ENCODE results near the gene FCRL5.
"Not testable (repeated sequence)": the region's sequence is repeated elsewhere in the genome, so short reads cannot be mapped to it uniquely, and the experiment has no call there.

FCRL5 gene

DNA sequence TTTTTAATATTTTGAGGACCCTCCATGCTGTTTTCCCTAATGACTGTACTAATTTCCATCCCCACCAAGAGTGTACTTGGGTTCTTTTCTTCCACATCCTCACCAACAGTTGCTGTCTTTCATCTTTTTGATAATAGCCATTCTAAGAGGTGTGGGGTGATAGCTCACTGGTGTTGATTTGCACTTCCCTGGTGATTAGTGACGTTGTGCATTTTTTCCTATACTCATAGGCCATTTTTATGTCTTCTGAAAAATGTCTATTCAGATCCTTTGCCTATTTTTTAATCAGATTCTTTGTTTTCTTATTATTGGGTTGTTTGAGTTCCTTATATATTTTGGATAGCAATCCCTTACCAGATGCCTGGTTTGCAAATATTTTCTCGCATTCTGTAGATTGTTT is 64.2 kb downstream of the FCRL5 start:
- intact Hi-C loops (cut with micrococcal nuclease), result loop anchor here (2.0 kb wide), 1 partner anchor 295 kb away; no protein-coding TSS in a partner anchor
- H3K27me3 Mint-ChIP-seq, result peaks cover 12% of the 10 kb centered on the region
- H3K4me1 Mint-ChIP-seq (ENCODE audit: low read depth), result peaks cover 7% of the 10 kb centered on the region
- H3K27ac Mint-ChIP-seq, result no peak overlapping the region
- no peaks in the 10 kb centered on the region for H3K9me3 Mint-ChIP-seq
- H3K4me3 Mint-ChIP-seq, result no peak overlapping the region
- H3K36me3 Mint-ChIP-seq (ENCODE audit: low read depth), result no peaks in the 10 kb centered on the region

- H3K4me3 Mint-ChIP-seq, result no peak overlapping the region
- H3K27me3 Mint-ChIP-seq, result peaks cover 11% of the 10 kb centered on the region
- no peak overlapping the region for H3K27ac Mint-ChIP-seq
- H3K9me3 Mint-ChIP-seq, result no peaks in the 10 kb centered on the region
- intact Hi-C loops (cut with micrococcal nuclease), result no loop called here
- no peaks in the 10 kb centered on the region for H3K36me3 Mint-ChIP-seq (ENCODE audit: low read depth)
- peaks cover 7% of the 10 kb centered on the region for H3K4me1 Mint-ChIP-seq (ENCODE audit: low read depth)
These were observed 64.8 kb downstream of the FCRL5 start for GRCh38 chr1:157487504-157487903.

- Mint-ChIP-seq H3K36me3 (ENCODE audit: low read depth) (no peaks in the 10 kb centered on the region), H3K27me3 (peaks cover 10% of the 10 kb centered on the region), H3K9me3 (no peaks in the 10 kb centered on the region), H3K4me1 (ENCODE audit: low read depth) (peaks cover 7% of the 10 kb centered on the region), H3K27ac (no peak overlapping the region), H3K4me3 (no peak overlapping the region)
- intact Hi-C loops (cut with micrococcal nuclease), result no loop called here
These were observed 65.2 kb downstream of the FCRL5 start for GRCh38 chr1:157487096-157487495.

- not testable (repeated sequence) for H3K36me3 Mint-ChIP-seq (ENCODE audit: low read depth); H3K27ac Mint-ChIP-seq; H3K27me3 Mint-ChIP-seq
These were observed 65.9 kb downstream of the FCRL5 start for GRCh38 chr1:157486400-157486799.

DNA sequence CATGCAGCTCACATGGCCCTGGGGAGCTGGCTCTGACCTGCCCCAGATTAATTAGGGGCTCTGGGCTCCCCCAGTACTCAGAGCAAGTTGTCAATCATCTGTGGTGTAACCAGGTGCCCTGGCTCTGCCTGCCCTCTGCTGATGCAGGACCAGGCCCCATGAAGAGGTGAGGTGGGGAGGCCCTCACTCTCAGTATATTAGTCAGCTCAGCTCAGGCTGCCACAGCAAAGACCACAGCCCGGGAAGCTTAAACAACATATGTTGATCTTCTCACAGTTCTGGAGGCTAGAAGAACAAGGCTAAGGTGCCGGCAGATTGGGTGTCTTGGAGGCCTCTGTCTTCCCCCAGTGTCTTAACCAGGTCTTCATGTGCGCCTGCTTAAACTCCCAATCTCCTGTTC is 66.5 kb downstream of the FCRL5 start:
- Mint-ChIP-seq H3K9me3 (peaks cover 1% of the 10 kb centered on the region), H3K27ac (no peak overlapping the region), H3K4me3 (no peak overlapping the region), H3K27me3 (peaks cover 6% of the 10 kb centered on the region), H3K4me1 (ENCODE audit: low read depth) (peaks cover 7% of the 10 kb centered on the region), H3K36me3 (ENCODE audit: low read depth) (no peaks in the 10 kb centered on the region)
- intact Hi-C loops (cut with micrococcal nuclease), result no loop called here

More at GRCh38 chr1:157486400-157486799, 65.9 kb downstream of the FCRL5 start:
- H3K9me3 Mint-ChIP-seq; H3K4me3 Mint-ChIP-seq; intact Hi-C loops (cut with micrococcal nuclease); H3K4me1 Mint-ChIP-seq (ENCODE audit: low read depth): not testable (repeated sequence)

- Mint-ChIP-seq H3K27ac (no peak overlapping the region), H3K27me3 (peaks cover 1% of the 10 kb centered on the region), H3K9me3 (peaks cover 9% of the 10 kb centered on the region), H3K4me3 (no peak overlapping the region), H3K4me1 (ENCODE audit: low read depth) (peaks cover 7% of the 10 kb centered on the region), H3K36me3 (ENCODE audit: low read depth) (no peaks in the 10 kb centered on the region)
- intact Hi-C loops (cut with micrococcal nuclease), result no loop called here
These were observed 67.7 kb downstream of the FCRL5 start for GRCh38 chr1:157484573-157484972.

DNA sequence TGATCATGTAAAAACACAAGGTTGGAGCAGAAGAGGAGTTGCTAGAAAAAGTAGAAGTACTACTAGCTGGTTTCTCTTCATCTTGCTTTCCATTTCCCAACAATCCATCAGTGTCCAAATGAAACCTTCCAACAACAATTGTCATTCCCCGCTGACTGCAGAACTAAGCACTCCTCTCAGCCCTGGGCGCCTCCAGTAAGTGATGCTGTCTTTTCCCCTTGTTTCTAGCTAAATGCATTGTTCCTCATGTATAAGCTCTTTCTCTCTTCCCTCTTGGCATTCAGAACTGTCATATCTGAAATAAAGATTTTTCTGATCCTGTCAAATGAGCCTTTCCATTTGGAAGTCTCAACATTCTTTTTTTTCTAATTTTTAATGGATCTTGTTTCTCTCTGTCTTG is 68.7 kb downstream of the FCRL5 start:
- no peak overlapping the region for H3K4me3 Mint-ChIP-seq
- H3K4me1 Mint-ChIP-seq (ENCODE audit: low read depth), result peaks cover 7% of the 10 kb centered on the region
- peaks cover 1% of the 10 kb centered on the region for H3K27me3 Mint-ChIP-seq
- peaks cover 15% of the 10 kb centered on the region for H3K9me3 Mint-ChIP-seq
- H3K36me3 Mint-ChIP-seq (ENCODE audit: low read depth), result no peaks in the 10 kb centered on the region
- H3K27ac Mint-ChIP-seq, result no peak overlapping the region
- intact Hi-C loops (cut with micrococcal nuclease), result no loop called here

DNA sequence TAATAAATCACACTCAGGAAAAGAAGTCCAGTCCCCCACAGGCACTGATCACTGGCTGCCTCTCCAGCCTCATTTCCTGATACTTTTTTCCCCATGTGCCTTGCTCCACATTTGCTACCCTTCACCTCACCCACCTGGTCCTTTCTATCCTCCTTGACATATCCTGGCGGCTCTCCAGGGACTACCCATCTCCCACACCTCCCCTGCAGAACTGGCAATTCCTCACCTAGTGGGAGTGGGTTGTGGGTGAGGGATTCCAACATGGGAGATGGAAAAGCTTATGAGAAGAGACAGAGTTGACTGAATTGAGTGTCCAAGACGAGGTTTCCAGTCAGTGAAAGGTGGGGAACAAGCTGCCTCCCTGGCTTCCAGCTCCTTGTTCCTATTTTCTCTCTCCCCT is 69.6 kb downstream of the FCRL5 start:
- intact Hi-C loops (cut with micrococcal nuclease), result no loop called here
- Mint-ChIP-seq H3K4me3 (no peak overlapping the region), H3K9me3 (peaks cover 24% of the 10 kb centered on the region), H3K27me3 (peaks cover 1% of the 10 kb centered on the region), H3K4me1 (ENCODE audit: low read depth) (peaks cover 4% of the 10 kb centered on the region), H3K27ac (no peak overlapping the region), H3K36me3 (ENCODE audit: low read depth) (no peaks in the 10 kb centered on the region)

GRCh38 chr1:157482174-157482573 is 70.1 kb downstream of the FCRL5 start:
- Mint-ChIP-seq H3K9me3 (peaks cover 24% of the 10 kb centered on the region), H3K36me3 (ENCODE audit: low read depth) (no peaks in the 10 kb centered on the region), H3K27ac (no peak overlapping the region), H3K27me3 (peaks cover 1% of the 10 kb centered on the region), H3K4me1 (ENCODE audit: low read depth) (no peaks in the 10 kb centered on the region), H3K4me3 (no peak overlapping the region)
- intact Hi-C loops (cut with micrococcal nuclease), result no loop called here

DNA sequence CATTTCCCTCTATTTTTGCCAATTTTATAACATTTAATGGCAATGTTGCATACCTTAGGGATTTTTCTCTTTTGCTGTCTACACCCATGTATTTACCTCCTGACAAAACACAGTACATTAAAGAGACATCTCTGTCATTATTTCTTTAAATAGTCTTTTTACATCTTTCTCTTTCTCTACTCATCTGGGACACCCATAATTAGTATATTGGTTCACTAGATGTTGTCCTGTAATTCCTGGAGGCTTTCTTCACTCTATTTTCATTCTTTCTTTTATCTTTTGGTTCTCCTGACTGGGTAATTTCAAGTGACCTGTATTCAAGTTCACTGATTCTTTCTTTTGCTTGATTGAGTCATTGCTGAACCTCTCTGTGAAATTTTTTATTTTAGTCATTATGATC is 74.3 kb downstream of the FCRL5 start:
- no peaks in the 10 kb centered on the region for H3K36me3 Mint-ChIP-seq (ENCODE audit: low read depth)
- H3K9me3 Mint-ChIP-seq, result peaks cover 24% of the 10 kb centered on the region
- no peaks in the 10 kb centered on the region for H3K4me1 Mint-ChIP-seq (ENCODE audit: low read depth)
- intact Hi-C loops (cut with micrococcal nuclease), result no loop called here
- H3K27ac Mint-ChIP-seq, result no peak overlapping the region
- H3K27me3 Mint-ChIP-seq, result peaks cover 1% of the 10 kb centered on the region
- H3K4me3 Mint-ChIP-seq, result no peak overlapping the region

DNA sequence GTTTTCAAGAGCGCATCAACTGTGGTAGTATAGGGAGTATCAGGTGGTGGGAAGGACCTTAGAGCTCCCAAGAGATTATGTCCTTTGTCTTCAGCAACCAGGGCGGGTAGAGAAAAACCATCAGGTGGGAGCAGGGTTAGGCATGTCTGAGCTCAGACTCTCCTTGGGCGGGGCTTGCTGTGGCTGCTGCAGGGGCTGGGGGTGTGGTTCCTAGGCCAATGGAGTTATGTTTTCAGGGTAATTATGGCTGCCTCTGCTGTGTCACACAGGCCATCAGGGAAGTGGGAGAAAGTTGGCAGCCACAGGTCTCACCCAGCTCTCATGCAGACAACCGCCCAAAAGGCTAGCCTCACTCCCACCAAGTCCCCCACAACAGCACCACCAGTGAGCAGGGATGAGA is 74.9 kb downstream of the FCRL5 start:
- H3K27ac Mint-ChIP-seq, result no peak overlapping the region
- no peaks in the 10 kb centered on the region for H3K36me3 Mint-ChIP-seq (ENCODE audit: low read depth)
- H3K4me1 Mint-ChIP-seq (ENCODE audit: low read depth), result peaks cover under 1% of the 10 kb centered on the region
- intact Hi-C loops (cut with micrococcal nuclease), result no loop called here
- H3K27me3 Mint-ChIP-seq, result peaks cover 1% of the 10 kb centered on the region
- H3K9me3 Mint-ChIP-seq, result peaks cover 24% of the 10 kb centered on the region
- H3K4me3 Mint-ChIP-seq, result no peak overlapping the region

- Mint-ChIP-seq H3K27me3 (no peaks in the 10 kb centered on the region), H3K9me3 (peaks cover 3% of the 10 kb centered on the region), H3K4me3 (no peak overlapping the region), H3K4me1 (ENCODE audit: low read depth) (peaks cover 19% of the 10 kb centered on the region), H3K27ac (no peak overlapping the region), H3K36me3 (ENCODE audit: low read depth) (no peaks in the 10 kb centered on the region)
- intact Hi-C loops (cut with micrococcal nuclease), result no loop called here
These were observed 79.4 kb downstream of the FCRL5 start for GRCh38 chr1:157472959-157473358.

- intact Hi-C loops (cut with micrococcal nuclease), result no loop called here
- Mint-ChIP-seq H3K27ac (no peak overlapping the region), H3K36me3 (ENCODE audit: low read depth) (no peaks in the 10 kb centered on the region), H3K4me3 (no peak overlapping the region), H3K9me3 (no peaks in the 10 kb centered on the region), H3K4me1 (ENCODE audit: low read depth) (peaks cover 19% of the 10 kb centered on the region), H3K27me3 (no peaks in the 10 kb centered on the region)
These were observed 80.1 kb downstream of the FCRL5 start for GRCh38 chr1:157472056-157472701.

- Mint-ChIP-seq H3K4me3 (no peak overlapping the region), H3K9me3 (no peaks in the 10 kb centered on the region), H3K4me1 (ENCODE audit: low read depth) (peaks cover 19% of the 10 kb centered on the region), H3K27ac (no peak overlapping the region), H3K27me3 (no peaks in the 10 kb centered on the region), H3K36me3 (ENCODE audit: low read depth) (no peaks in the 10 kb centered on the region)
- intact Hi-C loops (cut with micrococcal nuclease), result no loop called here
These were observed 80.8 kb downstream of the FCRL5 start for GRCh38 chr1:157471531-157471930.

All from dendritic cell treated with granulocyte-macrophage colony-stimulating factor and Interleukin-4, amounts not matched to agents 40 ng/mL and 50 ng/mL, for 4 days (primary cell).